ENCODE results near the gene PTPRE. TPM values are rescaled to one million over a fixed set of nuclear protein-coding genes. Genes with fewer than 3 reads are reported as not detected.

PTPRE gene
- total RNA-seq, 1 experiment from 2014 or later, result 0.70 TPM

- Histone ChIP-seq H3K23me2 (ENCODE audit: insufficient read length, low read depth, low read length, poor library complexity, severe bottlenecking) (no peaks in the 10 kb centered on the region), H3K4me1 (ENCODE audit: insufficient read depth, low read length) (peaks cover 15% of the 10 kb centered on the region), H3K14ac (ENCODE audit: insufficient read depth, low read length) (no peak overlapping the region), H2BK15ac (ENCODE audit: low read depth, low read length) (no peak overlapping the region), H3K18ac (ENCODE audit: insufficient read length, low read depth, low read length) (no peak overlapping the region), H2AK5ac (ENCODE audit: insufficient read length, low read length) (no peak overlapping the region), H4K91ac (ENCODE audit: insufficient read length, low read depth, low read length) (no peak overlapping the region), H3K4ac (ENCODE audit: low read depth, low read length) (no peak overlapping the region), H3K56ac (ENCODE audit: insufficient read length, low read depth, low read length) (no peak overlapping the region), H3K27ac (ENCODE audit: insufficient read length, low read depth, low read length) (no peak overlapping the region), H3K9ac (ENCODE audit: extremely low read depth, insufficient read length, low read length) (no peak overlapping the region), H2BK120ac (ENCODE audit: low read depth, low read length, poor library complexity, severe bottlenecking) (no peak overlapping the region), H3K23ac (ENCODE audit: insufficient read length, low read depth, low read length) (no peak overlapping the region), H4K8ac (replicated peaks; ENCODE audit: insufficient read length, low read depth, low read length) (no peak overlapping the region), H2AFZ (ENCODE audit: low read length) (no peak overlapping the region), H3K79me1 (ENCODE audit: insufficient read depth, low read depth, low read length, poor library complexity, severe bottlenecking) (no peaks in the 10 kb centered on the region), H3T11ph (ENCODE audit: low read length) (no peak overlapping the region), H3K27me3 (ENCODE audit: insufficient read depth, low read length) (no peaks in the 10 kb centered on the region), H4K20me1 (ENCODE audit: control insufficient read depth, insufficient read depth, insufficient read length) (no peaks in the 10 kb centered on the region), H3K79me2 (ENCODE audit: insufficient read depth, low read length) (no peaks in the 10 kb centered on the region), H2BK12ac (ENCODE audit: insufficient read length, low read depth, low read length) (no peak overlapping the region), H3K4me2 (ENCODE audit: insufficient read depth, insufficient read length, low read length) (no peak overlapping the region), H2BK5ac (ENCODE audit: insufficient read length, low read length) (no peak overlapping the region), H4K5ac (ENCODE audit: insufficient read length, low read depth, low read length) (no peak overlapping the region), H3K9me3 (ENCODE audit: control insufficient read depth, low read depth, low read length) (no peaks in the 10 kb centered on the region), H2BK20ac (ENCODE audit: low read depth, low read length, poor library complexity, severe bottlenecking) (no peak overlapping the region)
- H3K36me3 Mint-ChIP-seq (ENCODE audit: insufficient read depth in 1 of 3, low read depth in 3 of 3), result no peaks in the 10 kb centered on the region
- H3K27ac Mint-ChIP-seq, result no peak overlapping the region
- DNase-seq, result peak; percentile 9
- no peaks in the 10 kb centered on the region for H3K9me3 Mint-ChIP-seq
- H3K4me3 Mint-ChIP-seq, result no peak overlapping the region
- no CpG with 5 or more reads among the region's 7 CpGs for WGBS (ENCODE audit: extremely low coverage, insufficient read length, low lambda C conversion rate)
- peaks cover 46% of the 10 kb centered on the region in 2 experiments for H3K4me1 Mint-ChIP-seq
- H3K27me3 Mint-ChIP-seq (ENCODE audit: low read depth), result no peaks in the 10 kb centered on the region; the same call in none of the 2 replicates
- no peak for TF ChIP-seq CTCF (conservative IDR thresholded peaks at IDR 0.05)
These were observed 180.4 kb downstream of the PTPRE start for GRCh38 chr10:128087146-128087883.

All from H9 (cell line).